Measurements from ENCODE around the gene CCSER2.

DNA sequence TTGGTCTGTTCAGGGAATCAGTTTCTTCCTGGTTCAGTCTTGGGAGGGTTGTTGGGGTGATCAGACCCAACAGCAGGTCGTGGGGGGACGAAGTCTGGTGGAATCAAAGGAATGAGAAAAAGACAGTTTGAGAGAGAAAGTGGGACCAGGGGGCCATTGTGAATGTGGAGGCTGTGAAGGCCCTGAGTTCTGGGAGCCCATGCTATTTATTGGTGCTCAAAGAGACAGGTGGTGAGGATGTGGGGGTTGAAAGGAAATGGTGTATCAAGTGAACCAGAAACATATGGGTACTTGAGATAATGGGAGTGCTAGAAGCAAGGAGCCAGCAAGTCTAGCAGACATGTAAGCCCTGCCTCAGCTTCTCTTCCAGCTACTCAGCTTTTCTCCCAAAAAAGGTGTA is 84.1 kb downstream of the CCSER2 start:
- TF ChIP-seq, protein P1, sequence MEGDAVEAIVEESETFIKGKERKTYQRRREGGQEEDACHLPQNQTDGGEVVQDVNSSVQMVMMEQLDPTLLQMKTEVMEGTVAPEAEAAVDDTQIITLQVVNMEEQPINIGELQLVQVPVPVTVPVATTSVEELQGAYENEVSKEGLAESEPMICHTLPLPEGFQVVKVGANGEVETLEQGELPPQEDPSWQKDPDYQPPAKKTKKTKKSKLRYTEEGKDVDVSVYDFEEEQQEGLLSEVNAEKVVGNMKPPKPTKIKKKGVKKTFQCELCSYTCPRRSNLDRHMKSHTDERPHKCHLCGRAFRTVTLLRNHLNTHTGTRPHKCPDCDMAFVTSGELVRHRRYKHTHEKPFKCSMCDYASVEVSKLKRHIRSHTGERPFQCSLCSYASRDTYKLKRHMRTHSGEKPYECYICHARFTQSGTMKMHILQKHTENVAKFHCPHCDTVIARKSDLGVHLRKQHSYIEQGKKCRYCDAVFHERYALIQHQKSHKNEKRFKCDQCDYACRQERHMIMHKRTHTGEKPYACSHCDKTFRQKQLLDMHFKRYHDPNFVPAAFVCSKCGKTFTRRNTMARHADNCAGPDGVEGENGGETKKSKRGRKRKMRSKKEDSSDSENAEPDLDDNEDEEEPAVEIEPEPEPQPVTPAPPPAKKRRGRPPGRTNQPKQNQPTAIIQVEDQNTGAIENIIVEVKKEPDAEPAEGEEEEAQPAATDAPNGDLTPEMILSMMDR (conservative IDR thresholded peaks at IDR 0.05): no peak
- no peak for TF ChIP-seq EZH2 (IDR thresholded peaks at IDR 0.05; ENCODE audit: low read depth)
